K562 (cell line): Measurements from ENCODE around the gene BCL3. TPM values are rescaled to one million over a fixed set of nuclear protein-coding genes. Genes with fewer than 3 reads are reported as not detected.
A peak's percentile ranks its signal among the peaks of the same experiment; 100 is the strongest.

Experiments used
- BRF1 ChIP-seq: IDR thresholded peaks from 3 replicates; pipeline ENCODE4 v1.6.1; 2011; ENCODE audit warnings: borderline replicate concordance, mild to moderate bottlenecking; ENCODE audit not compliant: insufficient read length; ENCODE audit errors: extremely low read depth
- CBX8 ChIP-seq: fragments of 200-600 bp; sonication (generic); IDR thresholded peaks from 2 replicates; pipeline ENCODE4 v1.6.1; 2012; ENCODE audit warnings: borderline replicate concordance, mixed run types, low read depth, mild to moderate bottlenecking, moderate library complexity, mixed read lengths, low read length, control low read depth, inconsistent platforms; ENCODE audit not compliant: poor library complexity, severe bottlenecking; ENCODE audit errors: extremely low read depth
- CCAR2 ChIP-seq: fragments of 200-400 bp; formaldehyde crosslinking; IDR thresholded peaks from 2 replicates; pipeline ENCODE4 v1.6.1; 2017; ENCODE audit warnings: mild to moderate bottlenecking, low read depth, low read length
- FOXK1 ChIP-seq: sonication (generic); formaldehyde crosslinking; IDR thresholded peaks from 2 replicates; pipeline ENCODE4 v1.8.0; 2022; ENCODE audit warnings: missing genetic modification reagents, mild to moderate bottlenecking, borderline replicate concordance
- HIVEP1 ChIP-seq: fragments of 250-450 bp; sonication (Bioruptor Pico); IDR thresholded peaks from 2 replicates; pipeline ENCODE4 v1.4.0; 2020; ENCODE audit warnings: mild to moderate bottlenecking
- HMGXB4 ChIP-seq: sonication (generic); formaldehyde crosslinking; IDR thresholded peaks from 2 replicates; pipeline ENCODE4 v1.8.1; 2023; ENCODE audit warnings: mild to moderate bottlenecking, missing genetic modification reagents
- MYNN ChIP-seq, 2 experiments: sonication (generic); formaldehyde crosslinking in 1 of 2; IDR thresholded peaks; 2 replicates each; pipeline versions ENCODE4 v1.5.0 to v1.6.1; 2016 to 2020; ENCODE audit warnings: antibody characterized with exemption in 1 of 2, missing genetic modification reagents in 1 of 2
- NCOA6 ChIP-seq: fragments of 450-650 bp; IDR thresholded peaks from 2 replicates; pipeline ENCODE4 v1.6.1; 2017; ENCODE audit warnings: mild to moderate bottlenecking
- PURB ChIP-seq: sonication (generic); formaldehyde crosslinking; IDR thresholded peaks from 2 replicates; pipeline ENCODE4 v1.9.0; 2021; ENCODE audit warnings: low read depth, mild to moderate bottlenecking, missing genetic modification reagents
- REST ChIP-seq, 2 experiments: fragments of 450-650 bp; formaldehyde crosslinking in 1 of 2; IDR thresholded peaks; 2 replicates each; pipeline versions ENCODE4 v1.4.0 to v1.6.1; 2014 to 2020; ENCODE audit warnings: mild to moderate bottlenecking in 2 of 2, borderline replicate concordance in 1 of 2, low read depth in 1 of 2
- SMC3 ChIP-seq: conservative IDR thresholded peaks from 2 replicates; pipeline ENCODE4 v1.6.1; 2011; ENCODE audit warnings: low read depth, low read length, improper control_type of control experiment; ENCODE audit not compliant: insufficient read depth
- SRF ChIP-seq, 2 experiments: fragments of 250-450, 450-650 bp in 1 of 2; sonication (Bioruptor Pico) in 1 of 2; sonication (generic) in 1 of 2; formaldehyde crosslinking; IDR thresholded peaks; 2 replicates each; pipeline versions ENCODE4 v1.5.0 to v1.5.1; 2020 to 2022; ENCODE audit warnings: mild to moderate bottlenecking in 1 of 2, missing genetic modification reagents in 1 of 2
- WHSC1 ChIP-seq: IDR thresholded peaks from one replicate; pipeline ENCODE4 v1.6.1; 2012; ENCODE audit warnings: low read length, control low read depth, inconsistent platforms
- ZNF644 ChIP-seq: fragments of 200-800 bp; sonication (Bioruptor generic); IDR thresholded peaks from 2 replicates; pipeline ENCODE4 v1.6.1; 2016; ENCODE audit warnings: low read depth, missing genetic modification characterization, missing compliant biosample characterization
- polyA plus RNA-seq, 8 experiments: library from polyadenylated mRNA; depleted of rRNA in 4 of 8; stranded (reverse) in 5 of 8; unstranded in 3 of 8; fragments of >200 nt; fragmentation: Nextera tagmentation in 2 of 8; fragmentation: Illumina TruSeq in 1 of 8; extraction: Ambion mirVana in 2 of 8; extraction: Trizol in 1 of 8; gene quantifications; 2 replicates each; pipeline versions ENCODE4 v1.2.1 to v1.2.3, GENCODE V29; 2011 to 2014; ENCODE audit warnings: inconsistent platforms in 1 of 8, missing spikeins in 1 of 8
- total RNA-seq, 7 experiments: library from RNA; depleted of rRNA in 6 of 7; stranded (reverse); fragments of >200 nt in 6 of 7; fragmentation: Illumina TruSeq in 2 of 7; extraction: Trizol in 2 of 7; gene quantifications; 2 replicates each; pipeline versions ENCODE4 v1.2.1 to v1.2.3, GENCODE V29; 2011 to 2021; ENCODE audit warnings: low replicate concordance in 1 of 7
- TF ChIP-seq, protein P1 (sequence below): IDR thresholded peaks from 2 replicates; pipeline ENCODE4 v1.6.1; 2016; ENCODE audit warnings: missing genetic modification characterization, missing compliant biosample characterization

BCL3 gene
- total and polyA plus RNA-seq, 9 of the 15 experiments (the other 6 are each of a cell fraction or from before 2014, with no cell fraction given): 0.03 to 2.4 (median 0.50) TPM; not detected in 1

- TF ChIP-seq CCAR2: no peak
- TF ChIP-seq PURB: no peak
- no peak for TF ChIP-seq ZNF644
- TF ChIP-seq WHSC1: no peak
- no peak for TF ChIP-seq HIVEP1 (CRISPR knock-in tag)
- no peak for TF ChIP-seq CBX8
- 0 out of 2 replicates have a peak, but pooled peaks have one; percentile 39 for TF ChIP-seq MYNN (IDR thresholded peaks at IDR 0.05)
- no peak for TF ChIP-seq MYNN (CRISPR knock-in tag; IDR thresholded peaks at IDR 0.05)
- no peak for TF ChIP-seq BRF1
- peak; percentile 73 for TF ChIP-seq REST (IDR thresholded peaks at IDR 0.05; ENCODE audit: borderline replicate concordance)
- TF ChIP-seq REST (CRISPR knock-in tag; IDR thresholded peaks at IDR 0.05; ENCODE audit: low read depth): no peak
- TF ChIP-seq, protein P1, sequence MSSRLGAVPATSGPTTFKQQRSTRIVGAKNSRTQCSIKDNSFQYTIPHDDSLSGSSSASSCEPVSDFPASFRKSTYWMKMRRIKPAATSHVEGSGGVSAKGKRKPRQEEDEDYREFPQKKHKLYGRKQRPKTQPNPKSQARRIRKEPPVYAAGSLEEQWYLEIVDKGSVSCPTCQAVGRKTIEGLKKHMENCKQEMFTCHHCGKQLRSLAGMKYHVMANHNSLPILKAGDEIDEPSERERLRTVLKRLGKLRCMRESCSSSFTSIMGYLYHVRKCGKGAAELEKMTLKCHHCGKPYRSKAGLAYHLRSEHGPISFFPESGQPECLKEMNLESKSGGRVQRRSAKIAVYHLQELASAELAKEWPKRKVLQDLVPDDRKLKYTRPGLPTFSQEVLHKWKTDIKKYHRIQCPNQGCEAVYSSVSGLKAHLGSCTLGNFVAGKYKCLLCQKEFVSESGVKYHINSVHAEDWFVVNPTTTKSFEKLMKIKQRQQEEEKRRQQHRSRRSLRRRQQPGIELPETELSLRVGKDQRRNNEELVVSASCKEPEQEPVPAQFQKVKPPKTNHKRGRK: no peak
- TF ChIP-seq FOXK1 (CRISPR knock-in tag): no peak
- no peak for TF ChIP-seq SRF (CRISPR knock-in tag; IDR thresholded peaks at IDR 0.05)
- TF ChIP-seq HMGXB4 (CRISPR knock-in tag): no peak
- peak; percentile 95 for TF ChIP-seq SMC3
- no peak for TF ChIP-seq NCOA6
Observed at GRCh38 chr19:44800461-44800860, 52.0 kb downstream of the BCL3 start (continued).
